Activated T-helper 17 cell treated with anti-CD3 and anti-CD28 coated beads, Interleukin-2, amount 50 U/mL, for 72 hours (primary cell): Measurements from ENCODE around the gene MAP4K1. TPM values are rescaled to one million over a fixed set of nuclear protein-coding genes. Genes with fewer than 3 reads are reported as not detected.

Experiments used
- ATAC-seq: fragments of 150-1000 bp; cut with Tn5 transposase; replicated peaks from 2 replicates; pipeline ENCODE4 v1.10.0; 2021; ENCODE audit warnings: mild to moderate bottlenecking, moderate library complexity
- H3K27ac Mint-ChIP-seq: one replicate; pipeline ENCODE4 v1.8.0; 2022; ENCODE audit warnings: mixed read lengths
- H3K27me3 Mint-ChIP-seq: one replicate; pipeline ENCODE4 v1.8.0; 2022; ENCODE audit warnings: mixed read lengths
- H3K36me3 Mint-ChIP-seq: one replicate; pipeline ENCODE4 v1.8.0; 2022; ENCODE audit warnings: low read depth, mild to moderate bottlenecking, mixed read lengths
- H3K4me1 Mint-ChIP-seq: one replicate; pipeline ENCODE4 v1.8.0; 2022; ENCODE audit warnings: mixed read lengths
- H3K4me3 Mint-ChIP-seq: one replicate; pipeline ENCODE4 v1.8.0; 2022; ENCODE audit warnings: mild to moderate bottlenecking, mixed read lengths
- H3K9me3 Mint-ChIP-seq: one replicate; pipeline ENCODE4 v1.8.0; 2022; ENCODE audit warnings: mixed read lengths
- total RNA-seq, 2 donors: library from RNA; stranded (reverse); gene quantifications; one replicate each; pipeline ENCODE4 v1.2.3, GENCODE V29; 2022

Gene MAP4K1
- total RNA-seq, 2 donors from 2014 or later = 310 to 354 TPM

GRCh38 chr19:38657633-38658222, 40.0 kb upstream of the MAP4K1 start:
- ATAC-seq = peak; percentile 61
- H3K4me3 Mint-ChIP-seq = peak overlapping the region; percentile 86
- H3K27me3 Mint-ChIP-seq = no peaks in the 10 kb centered on the region
- H3K36me3 Mint-ChIP-seq = peaks cover 85% of the 10 kb centered on the region
- peaks cover 52% of the 10 kb centered on the region for H3K4me1 Mint-ChIP-seq
- peak overlapping the region; percentile 99 for H3K27ac Mint-ChIP-seq
- no peaks in the 10 kb centered on the region for H3K9me3 Mint-ChIP-seq

- ATAC-seq = peak; percentile 49
- peaks cover 52% of the 10 kb centered on the region for H3K4me1 Mint-ChIP-seq
- H3K4me3 Mint-ChIP-seq = peak overlapping the region; percentile 86
- no peaks in the 10 kb centered on the region for H3K9me3 Mint-ChIP-seq
- peak overlapping the region; percentile 99 for H3K27ac Mint-ChIP-seq
- H3K27me3 Mint-ChIP-seq = no peaks in the 10 kb centered on the region
- H3K36me3 Mint-ChIP-seq = peaks cover 88% of the 10 kb centered on the region
Observed at GRCh38 chr19:38656171-38656981, 38.6 kb upstream of the MAP4K1 start.

- peaks cover 47% of the 10 kb centered on the region for H3K4me1 Mint-ChIP-seq
- peak overlapping the region; percentile 99 for H3K27ac Mint-ChIP-seq
- peak; percentile 81 for ATAC-seq
- H3K4me3 Mint-ChIP-seq = peak overlapping the region; percentile 86
- H3K36me3 Mint-ChIP-seq = peaks cover 80% of the 10 kb centered on the region
- H3K27me3 Mint-ChIP-seq = no peaks in the 10 kb centered on the region
- H3K9me3 Mint-ChIP-seq = no peaks in the 10 kb centered on the region
Observed at GRCh38 chr19:38655148-38655824, 37.5 kb upstream of the MAP4K1 start.

GRCh38 chr19:38654628-38655055, 36.9 kb upstream of the MAP4K1 start:
- Mint-ChIP-seq H3K4me3 (peak overlapping the region; percentile 86), H3K9me3 (no peaks in the 10 kb centered on the region), H3K36me3 (peaks cover 80% of the 10 kb centered on the region), H3K27ac (peak overlapping the region; percentile 99), H3K4me1 (peaks cover 53% of the 10 kb centered on the region), H3K27me3 (no peaks in the 10 kb centered on the region)
- ATAC-seq = no peak

- H3K36me3 Mint-ChIP-seq = peaks cover 89% of the 10 kb centered on the region
- no peak for ATAC-seq
- H3K9me3 Mint-ChIP-seq = no peaks in the 10 kb centered on the region
- H3K27ac Mint-ChIP-seq = peak overlapping the region; percentile 99
- peaks cover 62% of the 10 kb centered on the region for H3K4me1 Mint-ChIP-seq
- peak overlapping the region; percentile 100 for H3K4me3 Mint-ChIP-seq
- no peaks in the 10 kb centered on the region for H3K27me3 Mint-ChIP-seq
Observed at GRCh38 chr19:38653028-38653571, 35.3 kb upstream of the MAP4K1 start.

- peaks cover 70% of the 10 kb centered on the region for H3K36me3 Mint-ChIP-seq
- peak overlapping the region; percentile 62 for H3K27ac Mint-ChIP-seq
- peak overlapping the region; percentile 100 for H3K4me3 Mint-ChIP-seq
- ATAC-seq = no peak
- H3K27me3 Mint-ChIP-seq = no peaks in the 10 kb centered on the region
- H3K9me3 Mint-ChIP-seq = no peaks in the 10 kb centered on the region
- peaks cover 46% of the 10 kb centered on the region for H3K4me1 Mint-ChIP-seq
Observed at GRCh38 chr19:38650911-38651584, 33.3 kb upstream of the MAP4K1 start.

DNA sequence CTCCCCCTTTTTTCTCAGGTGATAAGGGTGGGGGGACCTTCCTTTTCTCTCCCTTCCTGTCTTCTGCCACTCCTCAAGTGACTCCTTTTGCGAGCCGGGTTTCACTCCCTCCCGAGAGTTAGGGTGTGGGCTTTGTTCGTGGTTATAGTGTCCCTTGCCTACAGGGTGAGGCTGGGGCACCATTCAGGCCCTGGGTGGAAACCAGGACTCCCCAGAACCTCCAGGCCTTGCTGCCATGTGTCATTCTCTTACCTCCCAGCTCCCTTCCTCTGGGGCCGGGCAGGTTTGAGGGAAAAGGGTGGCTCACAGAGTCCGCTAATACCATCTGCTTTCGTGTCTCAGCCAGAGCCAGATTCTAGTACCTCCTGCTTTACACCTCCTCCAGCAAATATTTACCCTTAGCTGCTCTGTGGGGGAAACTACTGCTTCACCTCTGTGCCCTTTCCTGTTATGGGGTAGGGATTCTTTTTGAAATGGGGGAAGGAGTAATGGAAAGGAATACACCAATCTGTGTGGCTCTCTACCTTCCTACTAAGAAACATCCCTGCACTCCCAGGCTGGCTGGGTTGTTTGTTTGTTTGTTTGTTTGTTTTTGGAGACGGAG, 32.5 kb upstream of the MAP4K1 start:
- Mint-ChIP-seq H3K4me3 (peak overlapping the region; percentile 100), H3K9me3 (no peaks in the 10 kb centered on the region), H3K27me3 (no peaks in the 10 kb centered on the region), H3K27ac (peak overlapping the region; percentile 98), H3K36me3 (peaks cover 63% of the 10 kb centered on the region), H3K4me1 (peaks cover 39% of the 10 kb centered on the region)
- ATAC-seq = peak; percentile 19

DNA sequence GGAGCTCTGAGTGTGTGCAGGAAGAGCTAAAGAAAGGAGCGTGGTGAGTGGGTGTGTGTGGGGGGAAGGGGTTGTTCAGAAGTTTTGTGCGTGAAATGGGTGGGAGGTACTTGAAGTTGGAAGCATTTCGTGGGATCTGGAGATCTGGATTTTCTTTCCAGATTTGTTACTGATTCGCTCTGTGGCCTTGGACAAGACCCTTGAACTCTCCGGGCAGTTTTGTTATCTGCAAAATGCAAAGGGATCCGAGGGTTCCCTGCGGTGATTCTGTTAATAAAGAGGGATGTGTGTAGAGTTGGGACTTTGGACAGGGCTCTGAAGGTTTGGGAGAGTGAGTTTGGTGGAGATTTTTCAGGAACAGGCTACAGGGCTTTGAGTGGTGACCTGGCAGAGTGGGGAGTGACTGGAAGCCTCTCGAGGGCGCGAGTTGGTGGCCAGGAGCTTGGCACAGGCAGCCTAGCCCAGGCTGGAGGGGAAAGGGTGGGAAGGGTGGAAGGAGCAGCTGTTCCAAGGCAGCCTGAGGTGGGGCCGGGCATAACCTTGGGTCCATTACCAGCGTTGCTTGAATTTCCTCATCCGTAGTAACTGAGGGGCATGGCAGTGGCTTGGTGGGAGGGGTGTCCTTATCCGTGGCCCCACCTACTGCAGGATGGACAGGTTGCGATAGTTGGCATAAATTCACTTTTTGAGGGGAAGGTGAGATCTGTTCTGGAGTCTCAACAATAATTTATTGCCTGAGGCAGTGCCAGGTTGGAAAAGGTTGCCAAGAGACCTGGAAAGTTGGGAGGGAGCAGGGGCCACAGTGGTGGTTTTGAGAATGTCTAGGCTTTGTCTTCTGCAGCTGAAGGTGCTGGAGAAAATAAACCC, 31.8 kb upstream of the MAP4K1 start:
- Mint-ChIP-seq H3K36me3 (peaks cover 55% of the 10 kb centered on the region), H3K27ac (peak overlapping the region; percentile 98), H3K4me3 (peak overlapping the region; percentile 100), H3K4me1 (peaks cover 32% of the 10 kb centered on the region), H3K9me3 (no peaks in the 10 kb centered on the region), H3K27me3 (no peaks in the 10 kb centered on the region)
- no peak for ATAC-seq

DNA sequence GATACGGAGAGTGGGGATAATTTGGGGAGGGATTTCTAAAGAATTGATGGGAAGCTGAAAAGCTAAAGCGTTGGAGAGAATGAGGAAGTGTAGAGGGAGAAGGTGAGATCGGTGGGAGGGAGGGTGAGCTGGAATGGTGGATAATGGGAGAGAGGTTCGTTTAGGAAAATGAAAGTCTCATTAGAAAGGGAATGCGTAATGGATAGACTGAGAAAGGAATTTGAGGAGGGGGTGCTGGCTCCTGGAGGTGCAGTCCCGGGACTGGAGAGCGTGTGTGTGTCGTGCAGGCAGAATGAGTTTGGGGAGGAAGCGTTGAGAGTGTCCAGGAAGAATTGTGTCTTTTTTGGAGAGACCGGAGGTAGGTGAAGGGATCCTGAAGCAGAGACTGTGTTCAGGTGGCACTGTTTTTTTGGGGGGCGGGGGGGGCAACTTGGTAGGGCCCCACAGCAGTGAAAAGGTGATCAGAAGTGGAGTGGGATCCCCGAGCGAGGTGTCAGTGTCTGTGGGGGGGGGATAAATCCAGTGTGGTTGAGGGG, 31.1 kb upstream of the MAP4K1 start:
- no peak for ATAC-seq
- H3K4me1 Mint-ChIP-seq = peaks cover 27% of the 10 kb centered on the region
- H3K27ac Mint-ChIP-seq = peak overlapping the region; percentile 98
- no peaks in the 10 kb centered on the region for H3K27me3 Mint-ChIP-seq
- H3K4me3 Mint-ChIP-seq = peak overlapping the region; percentile 100
- H3K36me3 Mint-ChIP-seq = peaks cover 48% of the 10 kb centered on the region
- no peaks in the 10 kb centered on the region for H3K9me3 Mint-ChIP-seq

DNA sequence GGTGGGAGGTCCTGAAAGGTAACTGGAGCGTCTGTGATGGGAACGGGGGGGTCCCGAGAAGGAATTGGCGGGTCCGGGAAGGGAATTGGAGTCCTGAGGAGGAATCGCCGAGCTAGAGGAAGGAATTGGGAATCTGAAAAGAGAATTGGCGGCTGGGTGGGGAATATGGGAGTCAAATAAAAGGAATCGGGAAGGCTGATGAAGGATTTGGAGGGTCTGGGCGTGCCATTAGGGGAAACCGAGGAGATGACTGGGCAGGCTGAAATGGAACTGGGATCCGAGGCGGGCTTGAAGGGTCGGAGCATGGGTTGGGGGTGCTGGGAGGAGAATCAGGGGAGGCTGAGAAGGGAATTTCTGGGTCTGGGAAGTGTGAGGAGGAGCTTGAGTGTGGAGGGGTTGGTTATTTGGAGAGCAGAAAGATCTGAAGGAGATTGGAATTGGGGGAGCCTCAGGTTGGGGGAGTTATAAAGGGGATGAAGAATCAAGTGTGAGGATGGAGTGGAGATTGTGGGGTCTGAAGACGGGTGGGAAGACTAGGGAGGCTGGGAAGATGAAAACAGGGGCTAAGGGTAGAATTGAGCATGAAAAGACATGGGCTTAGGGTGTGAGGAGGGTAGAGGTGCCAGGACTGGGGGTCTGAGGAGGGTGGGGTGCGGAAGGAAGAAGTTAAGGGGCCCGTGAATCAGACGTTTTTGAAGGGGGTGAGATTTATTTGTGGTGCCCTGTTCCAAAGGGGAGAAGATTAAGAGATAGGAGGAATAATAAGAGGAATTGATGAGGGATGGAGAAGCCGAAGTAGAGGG, 30.4 kb upstream of the MAP4K1 start:
- Mint-ChIP-seq H3K4me3 (peak overlapping the region; percentile 100), H3K27ac (peak overlapping the region; percentile 98), H3K4me1 (peaks cover 21% of the 10 kb centered on the region), H3K27me3 (no peaks in the 10 kb centered on the region), H3K36me3 (peaks cover 42% of the 10 kb centered on the region), H3K9me3 (no peaks in the 10 kb centered on the region)
- no peak for ATAC-seq

GRCh38 chr19:38647368-38647965, 29.7 kb upstream of the MAP4K1 start, which contains the start of gene ACTN4:
Gene ACTN4 (plus strand): TSS chr19:38647649. CDS start chr19:38647746, 97 bp downstream.
- H3K27ac Mint-ChIP-seq = peak within 1 kb of the TSS; percentile 98
- peak; percentile 87 for ATAC-seq
- peaks cover 21% of the 10 kb centered on the region for H3K4me1 Mint-ChIP-seq
- no peaks in the 10 kb centered on the region for H3K9me3 Mint-ChIP-seq
- H3K36me3 Mint-ChIP-seq = peaks cover 37% of the 10 kb centered on the region
- peak within 1 kb of the TSS; percentile 100 for H3K4me3 Mint-ChIP-seq
- no peaks in the 10 kb centered on the region for H3K27me3 Mint-ChIP-seq

DNA sequence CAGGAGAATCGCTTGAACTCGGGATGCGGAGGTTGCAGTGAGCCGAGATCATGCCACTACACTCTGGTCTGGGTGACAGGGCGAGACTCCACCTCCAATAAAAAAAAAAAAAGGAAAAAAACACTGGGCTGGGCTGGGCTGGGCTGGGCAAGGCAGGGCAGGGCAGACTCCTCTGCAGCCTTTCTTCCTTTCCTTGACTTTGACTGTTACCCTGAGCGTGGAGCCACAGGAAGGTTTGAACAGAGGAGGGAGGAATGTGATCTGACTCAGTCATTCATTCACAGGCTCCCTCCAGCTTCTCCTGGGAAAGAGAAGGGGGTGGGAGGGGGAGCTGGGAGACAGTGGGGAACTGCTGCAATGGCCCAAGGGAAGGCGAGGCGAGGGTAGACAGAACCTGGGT, 27.0 kb upstream of the MAP4K1 start:
- Mint-ChIP-seq H3K4me3 (no peak overlapping the region), H3K36me3 (peaks cover 18% of the 10 kb centered on the region), H3K9me3 (no peaks in the 10 kb centered on the region), H3K27me3 (no peaks in the 10 kb centered on the region), H3K27ac (no peak overlapping the region), H3K4me1 (peaks cover 15% of the 10 kb centered on the region)
- no peak for ATAC-seq
